GM19328 (cell line): ENCODE data around the gene YEATS4.

Experiments
- ATAC-seq: cut with Tn5 transposase; IDR thresholded peaks from one replicate; pipeline ENCODE4 v1.9.1; 2021; ENCODE audit warnings: mild to moderate bottlenecking, moderate library complexity; ENCODE audit not compliant: unreplicated experiment

YEATS4 gene

DNA sequence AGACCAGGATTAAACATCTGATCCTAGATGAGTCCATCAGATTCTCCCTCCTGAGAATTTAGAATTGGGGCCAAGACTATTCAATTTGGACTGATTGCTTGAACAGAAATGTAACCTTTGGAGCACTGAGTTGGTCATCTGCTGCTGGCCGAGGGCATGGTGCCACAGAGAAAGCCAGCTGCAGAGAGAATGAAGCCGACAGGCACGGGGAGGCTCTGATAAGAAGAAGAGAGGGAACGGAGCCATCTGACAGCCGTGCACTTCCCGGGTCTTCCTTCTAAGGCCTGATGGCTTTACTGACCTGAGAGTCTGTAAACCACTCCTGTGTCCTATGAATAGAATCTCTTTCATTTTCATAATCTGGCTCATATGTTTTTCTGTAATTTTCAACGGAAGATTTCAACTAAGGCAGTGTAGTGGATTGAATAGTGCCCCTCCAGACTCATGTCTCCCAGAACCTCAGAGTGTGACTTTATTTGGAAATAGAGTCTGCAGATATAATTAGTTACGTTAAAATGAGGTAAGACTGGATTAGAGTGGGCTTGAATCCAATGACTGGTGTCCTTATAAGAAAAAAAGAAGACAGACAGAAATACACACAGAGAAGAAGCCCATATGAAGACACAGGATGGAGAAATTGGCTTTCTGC lies 71.5 kb downstream of the YEATS4 start:
- ATAC-seq, result no peak

GRCh38 chr12:69431591-69432222 lies 72.2 kb downstream of the YEATS4 start:
- no peak for ATAC-seq

DNA sequence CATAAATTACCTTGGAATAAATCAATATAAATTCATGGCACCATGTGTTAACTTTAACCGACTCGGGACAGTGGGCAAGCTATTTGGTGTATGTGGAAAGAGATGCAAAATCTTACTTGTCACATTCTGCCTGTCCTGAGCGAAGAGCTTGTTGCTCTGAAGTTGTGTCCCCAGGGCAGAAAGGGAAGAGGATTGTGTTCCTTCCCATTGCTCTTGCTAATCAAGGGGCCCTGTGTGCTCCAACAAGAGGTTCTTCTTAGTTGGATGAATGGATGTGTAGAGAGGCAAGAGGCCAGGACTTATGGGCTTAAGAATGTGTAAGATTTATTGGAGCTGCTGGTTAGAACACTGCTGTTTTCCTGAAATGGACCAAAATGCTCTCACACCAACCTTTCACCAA lies 74.1 kb downstream of the YEATS4 start:
- ATAC-seq, result no peak

- ATAC-seq, result no peak
Measured at GRCh38 chr12:69435644-69436043, 76.1 kb downstream of the YEATS4 start.

DNA sequence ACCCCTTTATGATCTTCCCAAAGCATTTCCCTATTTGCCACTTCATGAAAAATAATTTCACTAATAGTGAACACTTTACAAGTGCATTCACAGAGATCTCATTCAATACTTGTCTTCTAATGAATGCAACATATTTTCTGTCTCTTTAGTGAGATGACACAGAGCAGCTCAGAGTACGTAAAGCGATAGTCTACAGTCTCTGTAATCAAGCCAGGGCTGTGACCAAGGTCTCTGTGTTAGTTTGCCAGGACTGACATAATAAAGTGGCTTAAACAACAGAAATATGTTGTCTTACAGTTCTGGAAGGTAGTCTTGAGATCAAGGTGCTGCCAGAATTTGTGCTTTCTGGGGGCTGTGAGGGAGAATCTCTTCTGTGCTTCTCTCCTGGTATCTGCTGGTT lies 77.5 kb downstream of the YEATS4 start:
- ATAC-seq, result no peak

DNA sequence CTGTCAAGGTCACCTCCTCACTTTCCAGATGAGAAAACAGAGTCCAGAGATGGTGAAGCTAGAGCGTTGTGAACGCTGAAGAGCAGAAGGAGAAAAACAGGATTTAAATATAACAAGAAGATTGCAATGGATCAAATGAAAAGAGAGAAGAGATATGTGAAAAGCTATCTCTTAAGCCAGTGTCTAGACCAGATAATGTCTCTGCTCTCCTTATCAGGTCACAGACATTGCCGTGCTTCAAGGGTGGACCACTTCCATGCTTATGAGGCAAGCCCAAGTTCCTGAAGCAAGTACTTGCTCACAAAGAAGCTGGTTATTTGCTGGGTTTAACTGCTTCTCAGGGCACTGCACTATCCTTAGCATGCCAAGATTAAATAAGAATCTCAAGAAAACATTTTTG lies 79.0 kb downstream of the YEATS4 start:
- ATAC-seq, result no peak

DNA sequence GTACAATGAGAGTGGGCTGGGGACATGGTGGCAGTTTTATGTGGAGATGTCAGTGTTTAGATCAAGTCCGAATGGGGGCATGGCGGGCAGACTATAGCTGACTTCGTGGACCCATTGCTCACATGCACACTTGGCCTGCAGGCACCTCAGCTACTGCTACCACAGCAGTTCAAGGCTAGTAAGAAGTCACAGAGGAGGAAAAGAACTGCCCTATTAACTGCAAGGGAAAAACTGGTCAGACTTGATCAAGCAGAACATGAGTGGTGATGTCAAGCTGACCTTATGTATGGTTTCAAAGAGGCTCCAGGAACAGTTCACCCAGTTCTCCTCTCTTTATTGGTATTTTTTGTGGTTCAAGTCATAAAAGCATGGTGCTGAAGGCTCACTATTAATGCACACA lies 80.5 kb downstream of the YEATS4 start:
- no peak for ATAC-seq
